Natural killer cell (primary cell): ENCODE data around the gene PSMB4. TPM values are rescaled to one million over a fixed set of nuclear protein-coding genes. Genes with fewer than 3 reads are reported as not detected.
"Not testable (repeated sequence)": the region's sequence is repeated elsewhere in the genome, so short reads cannot be mapped to it uniquely, and the experiment has no call there.

Source experiments
- ATAC-seq, 3 donors: fragments of 150-1000 bp in 2 of 3; fragments of 200-7000 bp in 1 of 3; cut with Tn5 transposase; 1 replicate in 1 of 3; 2 replicates in 2 of 3; pipeline ENCODE4 v1.10.0; 2021; ENCODE audit warnings: mild to moderate bottlenecking in 2 of 3, moderate library complexity in 2 of 3
- DNase-seq, 2 donors: peaks; one replicate each; pipeline versions ENCODE4 v3.0.0 to v3.0.0-alpha.2; 2013 to 2021; ENCODE audit warnings: mixed read lengths in 1 of 2
- H3K27ac ChIP-seq: one replicate; pipeline ENCODE4 v1.5.1; 2013; ENCODE audit warnings: mild to moderate bottlenecking, low read length
- H3K27me3 ChIP-seq: one replicate; pipeline ENCODE4 v1.6.1; 2013; ENCODE audit warnings: low read length; ENCODE audit not compliant: control insufficient read depth, insufficient read depth
- H3K36me3 ChIP-seq: one replicate; pipeline ENCODE4 v1.6.1; 2013; ENCODE audit warnings: low read length; ENCODE audit not compliant: control insufficient read depth, insufficient read depth
- H3K4me1 ChIP-seq: one replicate; pipeline ENCODE4 v1.6.1; 2013; ENCODE audit warnings: low read length; ENCODE audit not compliant: control insufficient read depth, insufficient read depth
- H3K4me3 ChIP-seq: one replicate; pipeline ENCODE4 v1.5.1; 2013; ENCODE audit warnings: low read length
- H3K9me3 ChIP-seq: one replicate; pipeline ENCODE4 v1.6.1; 2013; ENCODE audit warnings: low read length; ENCODE audit not compliant: control insufficient read depth, insufficient read depth
- H3K27ac Mint-ChIP-seq, 2 donors: one replicate each; pipeline ENCODE4 v1.8.0; 2022; ENCODE audit warnings: mild to moderate bottlenecking in 2 of 2, mixed read lengths in 2 of 2, moderate library complexity in 1 of 2
- H3K27me3 Mint-ChIP-seq, 2 donors: one replicate each; pipeline ENCODE4 v1.8.0; 2022; ENCODE audit warnings: low read depth in 2 of 2, mixed read lengths in 2 of 2
- H3K36me3 Mint-ChIP-seq: one replicate; pipeline ENCODE4 v1.8.0; 2022; ENCODE audit warnings: mixed read lengths
- H3K4me1 Mint-ChIP-seq, 2 donors: one replicate each; pipeline ENCODE4 v1.8.0; 2022; ENCODE audit warnings: mixed read lengths in 2 of 2
- H3K4me3 Mint-ChIP-seq: one replicate; pipeline ENCODE4 v1.8.0; 2022; ENCODE audit warnings: mild to moderate bottlenecking, moderate library complexity, mixed read lengths
- H3K9me3 Mint-ChIP-seq, 2 donors: one replicate each; pipeline ENCODE4 v1.8.0; 2022; ENCODE audit warnings: mixed read lengths in 2 of 2
- CTCF ChIP-seq: fragments of 200-600 bp; IDR thresholded peaks from one replicate; pipeline ENCODE4 v1.8.0; 2022; ENCODE audit warnings: antibody characterized with exemption
- WGBS: methylation state at CpG from one replicate; pipeline ENCODE4 v1.1.7; 2013; ENCODE audit warnings: missing lambda C conversion rate; ENCODE audit not compliant: insufficient coverage; 5-methylcytosine and 5-hydroxymethylcytosine counted together
- intact Hi-C: fragments of 100-400 bp; cut with micrococcal nuclease; formaldehyde crosslinking; loops from one replicate; pipeline ENCODE4 v1.14.2; 2022
- total RNA-seq, 4 donors: library from RNA; stranded (reverse); fragments of 120-200 nt in 1 of 4; gene quantifications; one replicate each; pipeline versions ENCODE4 v1.2.3 to v1.2.4, GENCODE V29; 2013 to 2022

PSMB4 gene
- total RNA-seq, result 100 to 1,000 TPM; 291 to 313 (median 297) TPM
- 249 TPM for total RNA-seq (2013)

GRCh38 chr1:151399324-151400171 is at the start of gene PSMB4:
PSMB4 (plus strand) TSS chr1:151399573; CDS start chr1:151399588, 15 bp downstream.
- no peaks in the 10 kb centered on the region for H3K27me3 ChIP-seq
- H3K4me1 ChIP-seq, result peaks cover 17% of the 10 kb centered on the region
- no peaks in the 10 kb centered on the region for H3K36me3 Mint-ChIP-seq
- peaks cover 22% of the 10 kb centered on the region for H3K36me3 ChIP-seq
- H3K9me3 ChIP-seq, result no peaks in the 10 kb centered on the region
- DNase-seq (peak; percentile 74 to 96), ATAC-seq (peak; percentile 89 to 96 (median 95))
- under 1% methylated on average over 63 of the region's 63 CpGs for WGBS
- H3K27ac Mint-ChIP-seq, result peak within 1 kb of the TSS; percentile 99 to 100
- peak within 1 kb of the TSS; percentile 99 for H3K4me3 Mint-ChIP-seq
- peak within 1 kb of the TSS; percentile 96 for H3K27ac ChIP-seq
- H3K4me1 Mint-ChIP-seq, result peaks cover 20 to 21% of the 10 kb centered on the region in 2 donors
- no peak for TF ChIP-seq CTCF
- H3K27me3 Mint-ChIP-seq, result no peaks in the 10 kb centered on the region
- intact Hi-C loops, result loop anchor here (1.0 to 2.0 kb wide), 4 partner anchors 53 to 117 kb away; partner anchors contain the start of genes PI4KB, POGZ, RFX5 and ZNF687
- peak within 1 kb of the TSS; percentile 90 for H3K4me3 ChIP-seq
- no peaks in the 10 kb centered on the region for H3K9me3 Mint-ChIP-seq

GRCh38 chr1:151350323-151350722 is 49.0 kb upstream of the PSMB4 start:
- intact Hi-C loops, H3K36me3 ChIP-seq, H3K36me3 Mint-ChIP-seq, H3K4me3 Mint-ChIP-seq, H3K4me3 ChIP-seq, H3K27me3 ChIP-seq, H3K27ac Mint-ChIP-seq, H3K9me3 Mint-ChIP-seq, H3K27me3 Mint-ChIP-seq, DNase-seq, H3K27ac ChIP-seq, H3K9me3 ChIP-seq, ATAC-seq: not testable (repeated sequence)
- peaks cover 16% of the 10 kb centered on the region for H3K4me1 ChIP-seq
- 95% methylated on average over 9 of the region's 9 CpGs for WGBS
- H3K4me1 Mint-ChIP-seq, result peaks cover 24 to 25% of the 10 kb centered on the region in 2 donors

- no peak for TF ChIP-seq CTCF
- Histone ChIP-seq H3K9me3 (no peaks in the 10 kb centered on the region), H3K27ac (no peak overlapping the region), H3K27me3 (no peaks in the 10 kb centered on the region), H3K36me3 (no peaks in the 10 kb centered on the region), H3K4me3 (no peak overlapping the region), H3K4me1 (peaks cover 5% of the 10 kb centered on the region)
- Mint-ChIP-seq H3K27me3 (no peaks in the 10 kb centered on the region), H3K36me3 (no peaks in the 10 kb centered on the region), H3K4me3 (no peak overlapping the region), H3K27ac (no peak overlapping the region), H3K9me3 (no peaks in the 10 kb centered on the region), H3K4me1 (peaks cover 8% of the 10 kb centered on the region in 2 donors)
- ATAC-seq (no peak), DNase-seq (no peak)
- intact Hi-C loops, result no loop called here
- WGBS, result 98% methylated on average over 6 of the region's 6 CpGs
Observed at GRCh38 chr1:151352021-151352718, 47.2 kb upstream of the PSMB4 start.

DNA sequence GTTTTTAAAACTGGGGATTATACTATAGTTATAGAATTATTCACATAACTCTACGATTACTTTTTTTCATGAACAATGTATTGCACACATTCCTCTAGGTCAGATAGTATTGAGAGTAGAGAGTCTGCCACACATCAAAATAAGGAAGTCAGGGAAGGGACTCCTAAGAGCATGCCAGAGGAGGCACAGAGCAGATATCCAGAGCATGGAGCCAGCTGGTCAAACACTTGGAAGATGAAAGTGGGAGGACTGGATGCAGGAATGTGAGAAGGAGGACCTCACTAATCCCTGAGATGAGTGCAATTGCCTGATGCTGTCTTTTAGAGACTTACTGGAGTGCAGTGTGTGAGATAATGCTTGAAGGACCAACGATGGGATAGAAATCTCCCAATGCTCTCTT is 42.7 kb upstream of the PSMB4 start:
- no peaks in the 10 kb centered on the region for H3K4me1 ChIP-seq
- no peaks in the 10 kb centered on the region for H3K36me3 ChIP-seq
- Mint-ChIP-seq H3K27me3 (no peaks in the 10 kb centered on the region), H3K9me3 (peaks cover 0 to under 1% of the 10 kb centered on the region in 2 donors), H3K27ac (no peak overlapping the region), H3K4me1 (no peaks in the 10 kb centered on the region), H3K4me3 (no peak overlapping the region), H3K36me3 (no peaks in the 10 kb centered on the region)
- DNase-seq (no peak), ATAC-seq (no peak)
- intact Hi-C loops, result no loop called here
- 100% methylated on average over 1 of the region's 2 CpGs for WGBS
- H3K4me3 ChIP-seq, result no peak overlapping the region
- H3K9me3 ChIP-seq, result no peaks in the 10 kb centered on the region
- no peak overlapping the region for H3K27ac ChIP-seq
- no peaks in the 10 kb centered on the region for H3K27me3 ChIP-seq
- no peak for TF ChIP-seq CTCF
